Pancreas (tissue), 10 donors: Measurements from ENCODE around the gene CDC16. TPM values are rescaled to one million over a fixed set of nuclear protein-coding genes. Genes with fewer than 3 reads are reported as not detected.

Source experiments
- ATAC-seq, 4 donors: fragments of 200-7000 bp; cut with Tn5 transposase; one replicate each; pipeline versions ENCODE4 v1.8.0 to v1.9.1; 2020; ENCODE audit warnings: mild to moderate bottlenecking in 4 of 4, moderate library complexity in 4 of 4
- DNase-seq, 6 donors: peaks; one replicate each; pipeline ENCODE4 v3.0.0-alpha.2; 2020
- FAIRE-seq: peaks from 2 replicates; lab custom pipeline; 2012; peaks lifted over from hg19 to GRCh38; lab: Jason Lieb, UNC
- H3K27ac ChIP-seq, 4 donors: fragments of 200-600 bp; sonication (generic); 1 replicate in 3 of 4; 2 replicates in 1 of 4; pipeline versions ENCODE4 v1.5.0 to v1.8.0; 2020
- H3K27me3 ChIP-seq, 4 donors: fragments of 200-600 bp; one replicate each; pipeline ENCODE4 v1.8.0; 2021
- H3K36me3 ChIP-seq, 3 donors: fragments of 200-600 bp; sonication (generic) in 1 of 3; one replicate each; pipeline versions ENCODE4 v1.5.0 to v1.8.0; 2020 to 2021
- H3K4me1 ChIP-seq, 3 donors: fragments of 200-600 bp; one replicate each; pipeline ENCODE4 v1.8.0; 2021
- H3K4me3 ChIP-seq, 4 donors: fragments of 200-600 bp; sonication (generic) in 2 of 4; one replicate each; pipeline versions ENCODE4 v1.5.0 to v1.8.0; 2020 to 2021
- H3K9me3 ChIP-seq, 4 donors: fragments of 200-600 bp; one replicate each; pipeline ENCODE4 v1.8.0; 2021
- WGBS, 2 donors: extraction: QIAGEN DNeasy Blood & Tissue Kit; methylation state at CpG; one replicate each; pipeline ENCODE4 v1.1.7; 2013; 5-methylcytosine and 5-hydroxymethylcytosine counted together
- intact Hi-C, 3 donors: fragments of 100-400 bp; cut with DNase I; formaldehyde crosslinking; loops; one replicate each; pipeline versions ENCODE4 v1.11.1 to v1.14.2; 2022
- polyA plus RNA-seq, 2 donors: library from polyadenylated mRNA; stranded (reverse); fragments of 200-250 nt; gene quantifications; one replicate each; pipeline ENCODE4 v1.2.3, GENCODE V29; 2013
- total RNA-seq, 6 donors: library from RNA; stranded (reverse); fragmentation: NEBNext Ultra II Directional in 4 of 6; extraction: Animal tissue kit (Norgen Biotek cat#: 25700) in 4 of 6; gene quantifications; one replicate each; pipeline versions ENCODE4 v1.2.1 to v1.2.4, GENCODE V29; 2021 to 2023
- TF ChIP-seq, protein P1 (sequence below), 4 donors: fragments of 200-600 bp; sonication (generic) in 3 of 4; IDR thresholded peaks; one replicate each; pipeline versions ENCODE4 v1.5.0 to v1.8.0; 2021; ENCODE audit warnings: antibody characterized with exemption in 4 of 4
- donor health status: healthy with polysubstance abuse.
- donor health status: DM: no; HTN: no; CAD: no; lungs with moderate emphysema.
- donor health status: DM: no; HTN: no; CAD: no.
- donor health status: control.
- donor health status: control.
- donor health status: Bipolar disorder and iron deficiency.
- donor health status: DM: yes; HTN: yes; CAD: no.
- donor health status: DM: no; HTN: no; CAD: no.
- donor health status: DM: no; HTN: no; CAD: no.
- donor health status: DM: yes; HTN: yes; CAD: no.

Gene CDC16
- total and polyA plus RNA-seq, 8 donors = 28.7 to 71.1 (median 31.9) TPM

DNA sequence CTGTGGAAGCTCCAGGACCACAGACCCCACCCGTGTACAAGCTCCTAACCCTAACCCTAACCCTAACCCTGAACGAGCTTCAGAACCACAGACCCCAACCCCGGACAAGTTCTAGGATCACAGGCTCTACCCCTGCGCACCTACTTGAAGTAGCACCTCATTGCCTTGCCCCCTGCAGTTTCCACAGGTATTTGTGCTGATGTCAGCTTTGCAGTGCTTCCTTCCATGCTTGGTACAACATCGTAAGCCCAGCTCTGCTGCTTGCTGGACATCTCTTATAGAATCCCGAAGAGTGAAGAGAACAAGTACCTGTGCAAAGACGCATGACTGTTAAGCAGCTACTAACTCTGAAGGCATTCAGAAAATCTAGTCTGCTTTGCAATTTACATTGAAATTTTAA lies 20.7 kb upstream of the CDC16 start:
- H3K27ac ChIP-seq = no peak overlapping the region

DNA sequence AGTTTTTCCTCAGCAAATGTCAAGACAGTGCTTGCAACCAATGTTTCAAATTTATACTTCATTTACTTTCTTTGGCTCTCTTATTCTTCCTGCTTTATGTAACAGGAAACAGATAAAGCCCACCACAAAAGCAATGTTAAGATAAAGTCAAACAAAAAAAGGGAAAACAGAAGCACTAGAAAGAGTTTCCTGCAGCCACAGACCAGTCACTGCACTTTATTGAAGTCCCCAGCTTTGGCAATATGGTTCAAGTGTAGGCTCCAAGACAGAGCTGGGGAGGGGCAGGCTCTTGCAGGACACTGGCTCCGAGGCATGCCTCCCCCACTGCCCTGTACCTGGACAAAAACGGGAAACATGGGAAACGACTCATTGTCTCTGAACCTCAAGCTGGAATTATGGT lies 15.3 kb upstream of the CDC16 start:
- Histone ChIP-seq H3K27me3 (no peaks in the 10 kb centered on the region), H3K27ac (no peak overlapping the region), H3K4me1 (peaks cover 0 to 8% (median 0%) of the 10 kb centered on the region in 3 donors), H3K9me3 (no peaks in the 10 kb centered on the region), H3K36me3 (no peaks in the 10 kb centered on the region), H3K4me3 (no peak overlapping the region)
- TF ChIP-seq, protein P1, sequence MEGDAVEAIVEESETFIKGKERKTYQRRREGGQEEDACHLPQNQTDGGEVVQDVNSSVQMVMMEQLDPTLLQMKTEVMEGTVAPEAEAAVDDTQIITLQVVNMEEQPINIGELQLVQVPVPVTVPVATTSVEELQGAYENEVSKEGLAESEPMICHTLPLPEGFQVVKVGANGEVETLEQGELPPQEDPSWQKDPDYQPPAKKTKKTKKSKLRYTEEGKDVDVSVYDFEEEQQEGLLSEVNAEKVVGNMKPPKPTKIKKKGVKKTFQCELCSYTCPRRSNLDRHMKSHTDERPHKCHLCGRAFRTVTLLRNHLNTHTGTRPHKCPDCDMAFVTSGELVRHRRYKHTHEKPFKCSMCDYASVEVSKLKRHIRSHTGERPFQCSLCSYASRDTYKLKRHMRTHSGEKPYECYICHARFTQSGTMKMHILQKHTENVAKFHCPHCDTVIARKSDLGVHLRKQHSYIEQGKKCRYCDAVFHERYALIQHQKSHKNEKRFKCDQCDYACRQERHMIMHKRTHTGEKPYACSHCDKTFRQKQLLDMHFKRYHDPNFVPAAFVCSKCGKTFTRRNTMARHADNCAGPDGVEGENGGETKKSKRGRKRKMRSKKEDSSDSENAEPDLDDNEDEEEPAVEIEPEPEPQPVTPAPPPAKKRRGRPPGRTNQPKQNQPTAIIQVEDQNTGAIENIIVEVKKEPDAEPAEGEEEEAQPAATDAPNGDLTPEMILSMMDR (IDR thresholded peaks at IDR 0.05) = no peak
- DNase-seq (no peak), ATAC-seq (no peak), FAIRE-seq (no peak)
- intact Hi-C loops = no loop called here
- 69 to 78% methylated on average over 3 of the region's 3 CpGs for WGBS, 2 donors

More for the DNA sequence above, 20.7 kb upstream of the CDC16 start:
- DNase-seq (no peak), ATAC-seq (no peak), FAIRE-seq (no peak)
- no peaks in the 10 kb centered on the region for H3K4me1 ChIP-seq
- no peak overlapping the region for H3K4me3 ChIP-seq
- TF ChIP-seq, protein P1 (IDR thresholded peaks at IDR 0.05) = no peak
- WGBS, 2 donors = 84 to 85% methylated on average over 7 of the region's 7 CpGs
- no peaks in the 10 kb centered on the region for H3K36me3 ChIP-seq
- intact Hi-C loops = no loop called here
- no peaks in the 10 kb centered on the region for H3K27me3 ChIP-seq
- H3K9me3 ChIP-seq = no peaks in the 10 kb centered on the region

DNA sequence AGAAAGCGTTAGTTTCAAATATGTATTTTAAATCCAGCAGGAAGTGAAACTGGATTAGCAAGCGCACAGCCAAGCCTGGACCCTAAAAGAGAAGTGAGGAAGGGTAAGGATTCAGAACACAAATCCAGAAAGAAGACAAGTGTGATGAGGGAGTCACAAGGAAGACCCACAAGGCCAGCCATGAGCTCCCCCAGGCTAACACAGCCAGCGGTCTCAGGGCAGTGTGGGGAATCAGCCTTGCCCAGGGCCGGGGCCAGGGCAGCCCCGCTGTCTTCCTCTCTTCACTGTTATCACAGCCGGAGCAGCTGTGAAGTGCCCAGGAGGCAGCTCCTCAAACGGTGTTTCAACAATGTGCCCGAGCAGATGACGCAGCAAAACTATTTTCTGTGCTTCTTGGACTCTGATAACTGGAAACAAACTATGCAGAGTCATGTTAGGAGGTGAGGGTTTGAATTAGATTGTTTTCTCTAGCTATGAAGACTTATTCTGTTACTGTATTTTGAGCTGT lies 12.2 kb upstream of the CDC16 start:
- intact Hi-C loops = loop anchor here in 1 of 3 donors (5.0 kb wide), 1 partner anchor 270 kb away; no protein-coding TSS in a partner anchor
- ATAC-seq (peak; percentile 53 to 79 (median 74)), FAIRE-seq (no peak), DNase-seq (peak in 4 of 6 donors; percentile 49 to 70 (median 66))
- H3K4me1 ChIP-seq = peaks cover 5 to 12% (median 9%) of the 10 kb centered on the region in 3 donors
- no peak overlapping the region for H3K4me3 ChIP-seq
- 28 to 39% methylated on average over 9 of the region's 9 CpGs for WGBS, 2 donors
- H3K27ac ChIP-seq = peak overlapping the region in 1 of 4 donors; percentile 44
- no peaks in the 10 kb centered on the region for H3K9me3 ChIP-seq
- H3K36me3 ChIP-seq = no peaks in the 10 kb centered on the region
- TF ChIP-seq, protein P1 (IDR thresholded peaks at IDR 0.05) = no peak
- H3K27me3 ChIP-seq = no peaks in the 10 kb centered on the region

DNA sequence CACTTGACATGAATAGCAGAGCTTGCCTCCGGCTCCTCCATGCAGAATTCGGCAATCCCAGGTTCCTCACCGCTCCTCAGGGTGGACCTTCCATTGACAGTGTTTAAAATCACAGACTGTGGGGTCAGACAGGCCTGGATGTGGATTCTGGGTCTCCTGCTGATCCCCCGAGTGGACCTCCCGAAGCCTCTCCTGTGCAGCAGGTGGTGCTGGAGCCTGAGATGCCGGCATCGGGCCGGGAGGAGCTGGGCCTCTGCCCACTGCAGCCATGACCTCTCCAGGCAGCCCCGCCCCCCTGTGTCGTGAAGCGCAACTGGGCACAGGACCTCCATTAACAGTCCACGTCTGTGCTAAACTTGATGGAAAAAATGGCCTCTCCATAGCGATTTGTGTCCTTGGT lies 10.5 kb upstream of the CDC16 start:
- H3K36me3 ChIP-seq = no peaks in the 10 kb centered on the region
- ATAC-seq = no peak
- H3K9me3 ChIP-seq = no peaks in the 10 kb centered on the region
- no peak overlapping the region for H3K4me3 ChIP-seq
- DNase-seq = peak in 1 of 6 donors; percentile 17
- peaks cover 5 to 12% (median 9%) of the 10 kb centered on the region in 3 donors for H3K4me1 ChIP-seq
- intact Hi-C loops = loop anchor here in 1 of 3 donors (5.0 kb wide), 1 partner anchor 272 kb away; no protein-coding TSS in a partner anchor
- H3K27me3 ChIP-seq = no peaks in the 10 kb centered on the region
- no peak for FAIRE-seq
- 91% methylated on average over 13 of the region's 13 CpGs for WGBS, 2 donors
- TF ChIP-seq, protein P1 (IDR thresholded peaks at IDR 0.05) = no peak
- H3K27ac ChIP-seq = no peak overlapping the region

DNA sequence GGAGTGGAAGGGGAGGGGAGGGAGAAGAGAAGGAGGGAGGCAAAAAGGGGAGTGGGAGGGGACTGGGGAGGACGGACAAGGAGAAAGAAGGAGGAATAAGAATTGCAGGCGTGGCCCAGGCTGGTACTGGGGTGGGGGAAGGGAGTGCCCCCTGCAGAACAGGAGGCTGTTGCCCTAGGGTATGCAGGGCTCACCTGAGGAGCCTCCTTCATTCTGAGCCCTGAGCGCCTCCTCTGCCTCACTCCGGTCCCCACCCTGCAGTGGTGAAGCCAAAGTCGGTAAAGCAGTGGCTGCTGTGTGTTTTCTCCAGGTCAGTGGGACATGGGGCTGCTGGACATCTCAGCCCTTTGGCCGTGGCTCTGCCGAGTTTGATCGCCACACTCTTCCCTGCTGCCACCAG lies 9.1 kb upstream of the CDC16 start:
- FAIRE-seq = no peak
- DNase-seq = peak in 1 of 6 donors; percentile 17
- intact Hi-C loops = loop anchor here in 1 of 3 donors (5.0 kb wide), 1 partner anchor 273 kb away; no protein-coding TSS in a partner anchor
- no peaks in the 10 kb centered on the region for H3K27me3 ChIP-seq
- H3K4me3 ChIP-seq = no peak overlapping the region
- H3K36me3 ChIP-seq = no peaks in the 10 kb centered on the region
- H3K27ac ChIP-seq = no peak overlapping the region
- TF ChIP-seq, protein P1 (IDR thresholded peaks at IDR 0.05) = no peak
- WGBS, 2 donors = 70% methylated on average over 8 of the region's 8 CpGs
- no peaks in the 10 kb centered on the region for H3K9me3 ChIP-seq
- no peak for ATAC-seq
- peaks cover 5 to 9% (median 9%) of the 10 kb centered on the region in 3 donors for H3K4me1 ChIP-seq
